ENCODE results near the gene ARAF. TPM values are rescaled to one million over a fixed set of nuclear protein-coding genes. Genes with fewer than 3 reads are reported as not detected.

Gene ARAF
- total and polyA plus RNA-seq, 2 of the 13 experiments (the other 11 are each of a cell fraction or from before 2014, with no cell fraction given): 18.0 to 33.1 TPM

GRCh38 chrX:47619486-47620302 is 58.7 kb downstream of the ARAF start, which contains the start of gene SYN1 (continued):
- no peak for TF ChIP-seq E2F1 (CRISPR knock-in tag; IDR thresholded peaks at IDR 0.05)
- TF ChIP-seq, protein P1, sequence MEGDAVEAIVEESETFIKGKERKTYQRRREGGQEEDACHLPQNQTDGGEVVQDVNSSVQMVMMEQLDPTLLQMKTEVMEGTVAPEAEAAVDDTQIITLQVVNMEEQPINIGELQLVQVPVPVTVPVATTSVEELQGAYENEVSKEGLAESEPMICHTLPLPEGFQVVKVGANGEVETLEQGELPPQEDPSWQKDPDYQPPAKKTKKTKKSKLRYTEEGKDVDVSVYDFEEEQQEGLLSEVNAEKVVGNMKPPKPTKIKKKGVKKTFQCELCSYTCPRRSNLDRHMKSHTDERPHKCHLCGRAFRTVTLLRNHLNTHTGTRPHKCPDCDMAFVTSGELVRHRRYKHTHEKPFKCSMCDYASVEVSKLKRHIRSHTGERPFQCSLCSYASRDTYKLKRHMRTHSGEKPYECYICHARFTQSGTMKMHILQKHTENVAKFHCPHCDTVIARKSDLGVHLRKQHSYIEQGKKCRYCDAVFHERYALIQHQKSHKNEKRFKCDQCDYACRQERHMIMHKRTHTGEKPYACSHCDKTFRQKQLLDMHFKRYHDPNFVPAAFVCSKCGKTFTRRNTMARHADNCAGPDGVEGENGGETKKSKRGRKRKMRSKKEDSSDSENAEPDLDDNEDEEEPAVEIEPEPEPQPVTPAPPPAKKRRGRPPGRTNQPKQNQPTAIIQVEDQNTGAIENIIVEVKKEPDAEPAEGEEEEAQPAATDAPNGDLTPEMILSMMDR (CRISPR knock-in tag; IDR thresholded peaks at IDR 0.05): peak; percentile 46
- no peak for TF ChIP-seq SP1 (IDR thresholded peaks at IDR 0.05)
- 0 out of 2 replicates have a peak, but pooled peaks have one; percentile 19 for TF ChIP-seq SP1 (CRISPR knock-in tag; IDR thresholded peaks at IDR 0.05)
- no peak for TF ChIP-seq NFIB (CRISPR knock-in tag; IDR thresholded peaks at IDR 0.05; ENCODE audit: borderline replicate concordance)
- TF ChIP-seq, protein P2, sequence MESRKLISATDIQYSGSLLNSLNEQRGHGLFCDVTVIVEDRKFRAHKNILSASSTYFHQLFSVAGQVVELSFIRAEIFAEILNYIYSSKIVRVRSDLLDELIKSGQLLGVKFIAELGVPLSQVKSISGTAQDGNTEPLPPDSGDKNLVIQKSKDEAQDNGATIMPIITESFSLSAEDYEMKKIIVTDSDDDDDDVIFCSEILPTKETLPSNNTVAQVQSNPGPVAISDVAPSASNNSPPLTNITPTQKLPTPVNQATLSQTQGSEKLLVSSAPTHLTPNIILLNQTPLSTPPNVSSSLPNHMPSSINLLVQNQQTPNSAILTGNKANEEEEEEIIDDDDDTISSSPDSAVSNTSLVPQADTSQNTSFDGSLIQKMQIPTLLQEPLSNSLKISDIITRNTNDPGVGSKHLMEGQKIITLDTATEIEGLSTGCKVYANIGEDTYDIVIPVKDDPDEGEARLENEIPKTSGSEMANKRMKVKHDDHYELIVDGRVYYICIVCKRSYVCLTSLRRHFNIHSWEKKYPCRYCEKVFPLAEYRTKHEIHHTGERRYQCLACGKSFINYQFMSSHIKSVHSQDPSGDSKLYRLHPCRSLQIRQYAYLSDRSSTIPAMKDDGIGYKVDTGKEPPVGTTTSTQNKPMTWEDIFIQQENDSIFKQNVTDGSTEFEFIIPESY (CRISPR knock-in tag; IDR thresholded peaks at IDR 0.05): no peak
- TF ChIP-seq ZEB1 (IDR thresholded peaks at IDR 0.05; ENCODE audit: insufficient replicate concordance, low read depth): no peak
- TF ChIP-seq ZNF883 (CRISPR knock-in tag; IDR thresholded peaks at IDR 0.05; ENCODE audit: not compliant biosample characterization): peak; percentile 69
- TF ChIP-seq ATRX (CRISPR knock-in tag; IDR thresholded peaks at IDR 0.05; ENCODE audit: borderline replicate concordance): no peak
- no peak for TF ChIP-seq TP53 (CRISPR knock-in tag; conservative IDR thresholded peaks at IDR 0.05)
- no peak for TF ChIP-seq SRSF9 (IDR thresholded peaks at IDR 0.05; ENCODE audit: borderline replicate concordance, insufficient read depth, low read depth, low read length, poor library complexity, severe bottlenecking)
- 0 out of 2 replicates have a peak, but pooled peaks have one; percentile 38 for TF ChIP-seq HMGXB3 (CRISPR knock-in tag; IDR thresholded peaks at IDR 0.05; ENCODE audit: borderline replicate concordance)
- peak; percentile 94 for TF ChIP-seq BORCS8-MEF2B (CRISPR knock-in tag; IDR thresholded peaks at IDR 0.05)
- TF ChIP-seq, protein P3, sequence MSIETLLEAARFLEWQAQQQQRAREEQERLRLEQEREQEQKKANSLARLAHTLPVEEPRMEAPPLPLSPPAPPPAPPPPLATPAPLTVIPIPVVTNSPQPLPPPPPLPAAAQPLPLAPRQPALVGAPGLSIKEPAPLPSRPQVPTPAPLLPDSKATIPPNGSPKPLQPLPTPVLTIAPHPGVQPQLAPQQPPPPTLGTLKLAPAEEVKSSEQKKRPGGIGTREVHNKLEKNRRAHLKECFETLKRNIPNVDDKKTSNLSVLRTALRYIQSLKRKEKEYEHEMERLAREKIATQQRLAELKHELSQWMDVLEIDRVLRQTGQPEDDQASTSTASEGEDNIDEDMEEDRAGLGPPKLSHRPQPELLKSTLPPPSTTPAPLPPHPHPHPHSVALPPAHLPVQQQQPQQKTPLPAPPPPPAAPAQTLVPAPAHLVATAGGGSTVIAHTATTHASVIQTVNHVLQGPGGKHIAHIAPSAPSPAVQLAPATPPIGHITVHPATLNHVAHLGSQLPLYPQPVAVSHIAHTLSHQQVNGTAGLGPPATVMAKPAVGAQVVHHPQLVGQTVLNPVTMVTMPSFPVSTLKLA (IDR thresholded peaks at IDR 0.05): no peak
- TF ChIP-seq ZNF589 (CRISPR knock-in tag; conservative IDR thresholded peaks at IDR 0.05): 0 out of 2 replicates have a peak, but pooled peaks have one; percentile 54
